COLO829 (cell line): ENCODE data around the gene PNPLA4.

ENCODE experiments used
- DNase-seq: peaks from one replicate; pipeline ENCODE4 v3.0.0; 2012; ENCODE audit warnings: low spot score

The PNPLA4 gene

GRCh38 chrX:7872042-7872441, 55.2 kb downstream of the PNPLA4 start:
- no peak for DNase-seq

DNA sequence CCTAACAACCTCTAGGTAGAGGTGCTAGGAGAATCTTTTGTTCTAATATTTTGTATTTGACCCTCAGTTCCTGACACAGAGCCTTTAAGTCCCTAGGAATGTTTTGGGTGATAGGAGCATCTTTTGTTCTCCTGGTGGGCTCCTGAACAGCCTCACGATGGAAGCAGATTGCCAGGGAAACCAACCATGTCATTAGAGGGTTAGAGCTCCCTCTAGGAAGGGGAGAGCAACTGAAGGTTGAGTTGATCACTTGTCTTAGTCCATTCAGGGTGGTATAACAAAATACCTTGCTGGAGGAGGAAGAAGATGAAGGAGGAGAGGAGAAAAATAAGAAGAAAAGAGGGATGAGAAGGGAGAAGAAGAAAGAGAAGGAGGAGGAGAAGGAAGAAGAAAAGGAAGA, 75.0 kb downstream of the PNPLA4 start:
- DNase-seq = no peak
